HepG2 (cell line): Measurements from ENCODE around the gene SULT4A1. TPM values are rescaled to one million over a fixed set of nuclear protein-coding genes. Genes with fewer than 3 reads are reported as not detected.

Experiments
- ATAC-seq: fragments of 200-7000 bp; cut with Tn5 transposase; 3 replicates; pipeline ENCODE4 v1.9.1; 2020; ENCODE audit warnings: mild to moderate bottlenecking, moderate library complexity
- BruUV-seq: library from RNA; stranded (reverse); fragments of 400-500 nt; replicated peaks from 2 replicates; lab custom pipeline; 2021; lab: Mats Ljungman, UMichigan
- CTCF ChIA-PET: fragments of 300-600 bp; formaldehyde crosslinking; extraction: SDS; loops from one replicate; lab custom pipeline; 2021; ENCODE audit warnings: low total read pairs, inconsistent platforms, low intra/inter-chr PET ratio; lab: Yijun Ruan, JAX
- POLR2A ChIA-PET: fragments of 350-600 bp; sonication (Branson Sonifier 250); formaldehyde crosslinking; loops from one replicate; lab custom pipeline; 2020; ENCODE audit warnings: antibody characterized with exemption, inconsistent platforms; lab: Yijun Ruan, JAX
- DNase-seq: peaks from one replicate; pipeline ENCODE4 v3.0.0-alpha.2; 2015; ENCODE audit warnings: low spot score
- FAIRE-seq: peaks from 3 replicates; lab custom pipeline; 2011; peaks lifted over from hg19 to GRCh38; lab: Jason Lieb, UNC
- H2AFZ ChIP-seq: one replicate; pipeline ENCODE4 v1.6.1; 2011; ENCODE audit warnings: low read length, inconsistent platforms
- H3K27ac ChIP-seq: fragments of 300-600 bp; 3 replicates; pipeline ENCODE4 v1.8.0; 2011; ENCODE audit warnings: mixed run types, mild to moderate bottlenecking, mixed read lengths, low read length, inconsistent platforms; ENCODE audit not compliant: insufficient read depth; ENCODE audit errors: extremely low read length
- H3K27me3 ChIP-seq, 2 experiments: fragments of 200-600 bp in 1 of 2; 2 replicates in 1 of 2; 3 replicates in 1 of 2; pipeline versions ENCODE4 v1.6.0 to v1.8.0; 2011; ENCODE audit warnings: low read length in 2 of 2, mild to moderate bottlenecking in 2 of 2, moderate library complexity in 2 of 2, inconsistent platforms in 1 of 2; ENCODE audit not compliant: insufficient read depth in 2 of 2, control insufficient read depth in 1 of 2
- H3K36me3 ChIP-seq, 2 experiments: fragments of 200-600 bp in 1 of 2; replicated peaks in 1 of 2; 2 replicates in 1 of 2; 3 replicates in 1 of 2; pipeline versions ENCODE4 v1.5.1 to v1.8.0; 2011; ENCODE audit warnings: low read length in 2 of 2, inconsistent platforms in 1 of 2; ENCODE audit not compliant: insufficient read depth in 2 of 2, control insufficient read depth in 1 of 2
- H3K4me1 ChIP-seq: 2 replicates; pipeline ENCODE4 v1.5.1; 2012; ENCODE audit warnings: low read length, inconsistent platforms; ENCODE audit not compliant: insufficient read depth
- H3K4me2 ChIP-seq: 2 replicates; pipeline ENCODE4 v1.6.0; 2011; ENCODE audit warnings: low read depth, low read length, inconsistent platforms
- H3K4me3 ChIP-seq, 3 experiments: fragments of 200-600 bp in 1 of 3; sonication (generic), shearing (Covaris generic) in 1 of 3; replicated peaks in 1 of 3; 2 replicates each; pipeline ENCODE4 v1.5.1; 2011 to 2016; ENCODE audit warnings: low read length in 3 of 3, inconsistent platforms in 2 of 3, low read depth in 2 of 3, mild to moderate bottlenecking in 2 of 3, control low read depth in 1 of 3, mixed read lengths in 1 of 3; ENCODE audit not compliant: insufficient read depth in 1 of 3
- H3K79me2 ChIP-seq: one replicate; pipeline ENCODE4 v1.6.1; 2011; ENCODE audit warnings: low read length, inconsistent platforms; ENCODE audit not compliant: insufficient read depth
- H3K9ac ChIP-seq: 2 replicates; pipeline ENCODE4 v1.6.0; 2011; ENCODE audit warnings: mild to moderate bottlenecking, low read depth, low read length, inconsistent platforms; ENCODE audit not compliant: insufficient read depth
- H3K9me3 ChIP-seq: 2 replicates; pipeline ENCODE4 v1.5.1; 2012; ENCODE audit warnings: mild to moderate bottlenecking, low read length
- H4K20me1 ChIP-seq: 2 replicates; pipeline ENCODE4 v1.6.0; 2011; ENCODE audit warnings: inconsistent platforms, mild to moderate bottlenecking, low read length, moderate library complexity; ENCODE audit not compliant: insufficient read depth
- E2F5 ChIP-seq: sonication (generic); formaldehyde crosslinking; conservative IDR thresholded peaks from 2 replicates; pipeline ENCODE4 v1.4.0; 2020; ENCODE audit warnings: missing genetic modification reagents
- GZF1 ChIP-seq: sonication (generic); formaldehyde crosslinking; IDR thresholded peaks from 2 replicates; pipeline ENCODE4 v1.5.1; 2020; ENCODE audit warnings: mild to moderate bottlenecking, missing genetic modification reagents
- SCMH1 ChIP-seq: sonication (generic); formaldehyde crosslinking; IDR thresholded peaks from 2 replicates; pipeline ENCODE4 v1.9.0; 2021; ENCODE audit warnings: missing genetic modification reagents, mild to moderate bottlenecking, borderline replicate concordance
- SMYD3 ChIP-seq: sonication (generic); formaldehyde crosslinking; IDR thresholded peaks from 2 replicates; pipeline ENCODE4 v1.8.1; 2023; ENCODE audit warnings: mild to moderate bottlenecking, missing genetic modification reagents
- ZBTB3 ChIP-seq: sonication (generic); formaldehyde crosslinking; IDR thresholded peaks from 2 replicates; pipeline ENCODE4 v1.4.0; 2020; ENCODE audit warnings: low read depth, mild to moderate bottlenecking, moderate library complexity, missing genetic modification reagents, borderline replicate concordance
- ZNF234 ChIP-seq: sonication (generic); formaldehyde crosslinking; conservative IDR thresholded peaks from 2 replicates; pipeline ENCODE4 v1.5.1; 2020; ENCODE audit warnings: mild to moderate bottlenecking, missing genetic modification reagents
- ZNF326 ChIP-seq: sonication (generic); formaldehyde crosslinking; IDR thresholded peaks from 2 replicates; pipeline ENCODE4 v1.4.0; 2020; ENCODE audit warnings: missing genetic modification reagents, borderline replicate concordance
- ZNF597 ChIP-seq: sonication (generic); formaldehyde crosslinking; IDR thresholded peaks from 2 replicates; pipeline ENCODE4 v1.5.0; 2020; ENCODE audit warnings: missing genetic modification reagents
- WGBS: methylation state at CpG from one replicate; pipeline ENCODE4 v1.1.6; 2017; ENCODE audit warnings: low lambda C conversion rate; 5-methylcytosine and 5-hydroxymethylcytosine counted together
- in situ Hi-C: cut with HindIII; loops from 2 replicates; pipeline ENCODE4 v1.10.0; 2017; ENCODE audit warnings: low pct_unique_long_range_greater_than_20kb; ENCODE audit not compliant: extremely low pct_ligation_motif_present
- intact Hi-C: fragments of 100-400 bp; cut with micrococcal nuclease; formaldehyde crosslinking; loops from one replicate; pipeline ENCODE4 v1.10.0; 2022; ENCODE audit not compliant: unreplicated experiment
- polyA plus RNA-seq, 8 experiments: library from polyadenylated mRNA; depleted of rRNA in 3 of 8; stranded (reverse) in 7 of 8; unstranded in 1 of 8; fragments of >200 nt; fragmentation: Illumina TruSeq in 4 of 8; extraction: Trizol in 4 of 8; gene quantifications; 2 replicates each; pipeline versions ENCODE4 v1.2.1 to v1.2.3, GENCODE V29; 2011 to 2016; ENCODE audit warnings: low read depth in 4 of 8, missing spikeins in 1 of 8, mixed read lengths in 1 of 8; ENCODE audit not compliant: insufficient read depth in 1 of 8
- total RNA-seq, 5 experiments: library from RNA; depleted of rRNA; stranded (reverse); fragments of >200 nt; fragmentation: Illumina TruSeq; extraction: Trizol; gene quantifications; 2 replicates each; pipeline ENCODE4 v1.2.3, GENCODE V29; 2016; ENCODE audit warnings: low read depth in 1 of 5

Gene SULT4A1
- total and polyA plus RNA-seq, 2 of the 13 experiments (the other 11 are each of a cell fraction or from before 2014, with no cell fraction given) = not detected

GRCh38 chr22:43843783-43844530 lies 18.4 kb downstream of the SULT4A1 start:
- H3K36me3 ChIP-seq = no peaks in the 10 kb centered on the region
- no peaks in the 10 kb centered on the region for H3K4me1 ChIP-seq
- no TSS peak for BruUV-seq
- ChIA-PET CTCF (no interaction called here), POLR2A (no interaction called here)
- H3K27ac ChIP-seq = no peak overlapping the region
- intact Hi-C loops = no loop called here
- ATAC-seq = no peak
- no peak for TF ChIP-seq SMYD3 (CRISPR knock-in tag)
- TF ChIP-seq ZNF326 (CRISPR knock-in tag) = no peak
- TF ChIP-seq E2F5 (CRISPR knock-in tag) = no peak
- TF ChIP-seq ZNF597 (CRISPR knock-in tag) = no peak
- TF ChIP-seq SCMH1 (CRISPR knock-in tag) = no peak
- TF ChIP-seq ZBTB3 (CRISPR knock-in tag) = no peak
- no peak for TF ChIP-seq GZF1 (CRISPR knock-in tag)
- no peak for TF ChIP-seq ZNF234
- H3K9me3 ChIP-seq = no peaks in the 10 kb centered on the region
- peaks cover 5 to 51% of the 10 kb centered on the region in 2 experiments; a peak in 4 of 5 replicates for H3K27me3 ChIP-seq
- no peaks in the 10 kb centered on the region for H3K79me2 ChIP-seq
- no peaks in the 10 kb centered on the region for H4K20me1 ChIP-seq
- WGBS = 70% methylated on average over 4 of the region's 21 CpGs
- H3K4me3 ChIP-seq = no peak overlapping the region
- no peak for FAIRE-seq
- in situ Hi-C loops = no loop called here
- H2AFZ ChIP-seq = no peak overlapping the region
- H3K9ac ChIP-seq = no peak overlapping the region
- no peak overlapping the region for H3K4me2 ChIP-seq
- DNase-seq = no peak
